ENCODE measurements around the gene DHX57.
A peak's percentile ranks its signal among the peaks of the same experiment; 100 is the strongest.

Gene DHX57

GRCh38 chr2:38863061-38863695 lies 12.6 kb downstream of the DHX57 start:
- peak; percentile 14 for DNase-seq (ENCODE audit: low read depth, low spot score)

- DNase-seq (ENCODE audit: low read depth, low spot score) = peak; percentile 36
These were observed 13.3 kb downstream of the DHX57 start for GRCh38 chr2:38862476-38862875.

GRCh38 chr2:38856165-38856564 lies 19.6 kb downstream of the DHX57 start:
- DNase-seq (ENCODE audit: low read depth, low spot score) = no peak

- DNase-seq (ENCODE audit: low read depth, low spot score) = no peak
These were observed 25.7 kb downstream of the DHX57 start for GRCh38 chr2:38850045-38850444.

DNA sequence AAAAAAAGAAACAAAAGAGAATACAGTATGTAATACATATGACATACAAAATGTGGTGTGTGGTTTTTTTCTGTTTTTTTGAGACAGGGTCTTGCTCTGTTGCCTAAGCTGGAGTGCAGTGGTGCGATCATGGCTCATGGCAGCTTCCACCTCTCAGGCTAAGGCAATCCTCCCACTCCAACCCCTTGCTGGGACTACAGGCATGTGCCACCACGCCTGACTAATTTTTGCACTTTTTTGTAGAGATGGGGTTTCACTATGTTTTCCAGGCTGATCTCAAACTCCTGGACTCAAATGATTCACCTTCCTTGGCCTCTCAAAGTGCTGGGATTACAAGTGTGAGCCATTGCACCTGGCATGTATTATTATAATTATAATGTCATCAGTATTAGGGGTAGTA lies 38.9 kb downstream of the DHX57 start:
- DNase-seq (ENCODE audit: low read depth, low spot score) = no peak

GRCh38 chr2:38835990-38836389 lies 39.7 kb downstream of the DHX57 start:
- no peak for DNase-seq (ENCODE audit: low read depth, low spot score)

- DNase-seq (ENCODE audit: low read depth, low spot score) = peak; percentile 25
These were observed 40.6 kb downstream of the DHX57 start for GRCh38 chr2:38835015-38835601.

DNA sequence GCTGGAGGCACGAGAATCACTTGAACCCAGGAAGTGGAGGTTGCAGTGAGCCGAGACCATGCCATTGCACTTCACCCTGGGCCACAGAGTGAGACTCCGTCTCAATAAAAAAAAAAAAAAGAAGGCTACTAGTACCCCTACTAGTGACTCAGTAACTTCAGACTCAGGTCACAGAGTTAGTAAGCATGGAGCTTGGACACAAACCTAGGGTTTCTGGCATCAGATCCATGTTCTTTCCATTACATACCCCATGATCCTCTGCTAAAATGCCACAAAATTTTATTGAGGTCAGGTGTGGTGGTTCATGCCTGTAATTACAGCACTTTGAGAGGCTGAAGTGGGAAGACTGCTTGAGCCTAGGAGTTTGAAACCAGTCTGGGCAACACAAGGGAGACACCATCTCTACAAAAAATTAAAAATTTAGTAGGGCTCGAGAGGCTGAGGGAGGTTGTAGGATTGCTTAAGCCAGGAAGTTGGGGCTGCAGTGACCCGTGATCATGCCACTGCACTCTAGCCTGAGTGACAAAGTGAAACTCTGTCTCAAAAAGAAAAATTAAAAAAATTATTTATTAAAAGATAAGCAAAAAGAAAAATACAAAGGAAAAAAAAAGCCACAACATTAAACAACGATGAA lies 45.1 kb downstream of the DHX57 start:
- peak; percentile 5 for DNase-seq (ENCODE audit: low read depth, low spot score)

GRCh38 chr2:38829971-38830370 lies 45.8 kb downstream of the DHX57 start:
- no peak for DNase-seq (ENCODE audit: low read depth, low spot score)

DNA sequence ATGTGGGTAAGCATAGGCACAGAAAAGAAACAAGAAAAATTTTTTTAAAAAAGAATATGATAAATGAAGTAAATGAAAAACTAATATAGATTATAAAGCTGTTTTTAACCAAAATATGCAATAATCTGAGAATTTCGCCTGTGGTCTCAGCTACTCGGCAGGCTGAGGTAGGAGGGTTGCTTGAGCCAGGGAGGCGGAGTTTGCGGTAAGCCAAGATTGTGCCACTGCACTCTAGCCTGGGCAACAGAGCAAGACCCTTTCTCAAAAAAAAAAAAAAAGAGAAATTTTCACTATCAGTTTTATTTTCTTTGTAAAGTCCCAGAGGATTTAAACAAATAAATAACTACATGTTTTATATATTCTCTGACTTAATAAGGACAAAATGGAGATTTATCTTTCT lies 47.3 kb downstream of the DHX57 start:
- no peak for DNase-seq (ENCODE audit: low read depth, low spot score)

DNA sequence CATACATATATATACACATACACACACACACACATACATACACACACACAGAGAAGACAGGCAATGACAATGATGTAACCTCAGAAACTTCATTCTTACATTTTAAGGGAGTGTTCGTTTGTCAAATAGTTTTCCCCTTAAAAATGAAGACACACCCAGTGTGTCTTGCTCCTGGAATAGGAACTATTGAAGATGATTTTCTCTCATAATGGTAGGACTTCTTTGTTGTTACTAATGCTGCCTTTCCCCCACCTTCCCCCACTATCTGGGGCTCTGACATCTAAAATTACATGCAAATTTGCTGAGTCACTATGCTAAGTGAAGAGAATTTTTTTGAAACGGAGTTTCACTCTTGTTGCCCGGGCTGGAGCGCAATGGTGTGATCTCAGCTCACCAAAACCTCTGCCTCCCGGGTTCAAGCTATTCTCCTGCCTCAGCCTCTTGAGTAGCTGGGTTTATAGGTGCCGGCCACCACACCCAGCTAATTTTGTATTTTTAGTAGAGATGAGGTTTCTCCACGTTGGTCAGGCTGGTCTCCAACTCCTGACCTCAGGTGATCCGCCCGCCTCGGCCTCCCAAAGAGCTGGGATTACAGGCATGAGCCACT lies 48.1 kb downstream of the DHX57 start:
- DNase-seq (ENCODE audit: low read depth, low spot score) = peak; percentile 78

DNA sequence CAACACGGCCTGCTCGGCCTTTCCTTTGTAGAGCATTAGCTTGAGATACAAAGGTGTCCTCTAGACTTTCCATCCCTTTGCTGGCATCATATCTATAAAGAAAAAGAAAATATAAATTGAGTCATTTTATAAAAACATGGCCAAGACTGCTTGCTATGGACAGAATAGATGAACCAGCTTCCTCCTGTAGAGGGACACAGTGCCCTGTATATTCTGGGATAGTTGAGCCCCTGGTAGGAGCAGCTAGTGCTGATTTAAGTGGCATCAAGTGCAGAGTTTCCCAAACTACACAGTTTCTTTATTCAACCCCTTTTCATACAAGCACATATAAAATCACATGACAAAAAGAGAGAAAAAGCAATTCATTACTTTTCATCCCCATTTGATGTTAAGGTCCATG lies 49.8 kb downstream of the DHX57 start:
- no peak for DNase-seq (ENCODE audit: low read depth, low spot score)

- DNase-seq (ENCODE audit: low read depth, low spot score) = no peak
These were observed 50.8 kb downstream of the DHX57 start for GRCh38 chr2:38824906-38825305.

GRCh38 chr2:38823386-38823785 lies 52.3 kb downstream of the DHX57 start:
- DNase-seq (ENCODE audit: low read depth, low spot score) = no peak

- no peak for DNase-seq (ENCODE audit: low read depth, low spot score)
These were observed 57.2 kb downstream of the DHX57 start for GRCh38 chr2:38818565-38818964.

DNA sequence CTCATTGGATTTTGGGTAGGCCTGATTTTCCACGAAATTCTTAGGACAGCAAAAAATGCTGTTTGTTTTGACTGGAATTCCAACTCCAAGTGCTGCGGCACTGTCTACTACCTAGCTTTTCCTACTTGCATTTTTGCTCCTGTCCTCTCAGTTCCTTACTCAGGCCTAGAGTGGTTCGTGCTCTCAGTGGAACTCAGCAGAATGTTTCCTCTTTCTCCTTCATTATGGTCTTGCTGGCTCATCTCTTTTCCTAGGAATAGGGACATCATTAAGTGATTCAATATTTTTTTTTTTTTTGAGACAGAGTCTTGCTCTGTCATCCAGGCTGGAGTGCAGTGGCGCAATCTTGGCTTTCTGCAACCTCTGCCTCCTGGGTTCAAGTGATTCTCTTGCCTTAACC lies 59.8 kb downstream of the DHX57 start:
- DNase-seq (ENCODE audit: low read depth, low spot score) = no peak

- no peak for DNase-seq (ENCODE audit: low read depth, low spot score)
These were observed 65.2 kb downstream of the DHX57 start for GRCh38 chr2:38810488-38810887.

GRCh38 chr2:38808677-38809076 lies 67.1 kb downstream of the DHX57 start:
- DNase-seq (ENCODE audit: low read depth, low spot score) = no peak

GRCh38 chr2:38806733-38807059 lies 69.0 kb downstream of the DHX57 start:
- DNase-seq (ENCODE audit: low read depth, low spot score) = no peak

- no peak for DNase-seq (ENCODE audit: low read depth, low spot score)
These were observed 69.6 kb downstream of the DHX57 start for GRCh38 chr2:38806015-38806732.

DNA sequence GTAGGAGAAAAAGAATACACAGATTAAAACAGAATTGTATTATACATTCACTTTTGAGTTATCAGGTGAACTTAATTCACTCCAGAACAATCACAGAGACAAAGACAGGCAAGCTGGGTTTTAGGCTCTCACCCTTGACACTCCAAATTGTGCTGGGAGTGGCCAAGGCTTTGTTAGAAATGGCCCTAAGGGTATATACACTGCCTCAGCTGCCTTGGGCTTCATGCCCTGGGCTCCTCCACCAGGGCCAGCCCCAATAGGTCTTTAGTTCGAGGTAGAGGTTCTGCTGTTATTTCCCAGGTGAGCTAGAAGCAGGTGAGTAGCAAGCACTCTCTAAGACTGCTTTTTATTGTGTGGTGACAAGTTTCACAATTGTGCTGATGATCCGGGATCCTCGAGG lies 77.8 kb downstream of the DHX57 start:
- no peak for DNase-seq (ENCODE audit: low read depth, low spot score)

- peak; percentile 56 for DNase-seq (ENCODE audit: low read depth, low spot score)
These were observed 78.5 kb downstream of the DHX57 start for GRCh38 chr2:38797250-38797676.
